Ectodermal cell (in vitro differentiated cells): ENCODE results near the gene SCD5.

Experiments
- H3K27ac ChIP-seq: 2 replicates; pipeline ENCODE4 v1.7.0; 2013; ENCODE audit warnings: mild to moderate bottlenecking, low read depth, low read length; ENCODE audit not compliant: insufficient read depth, poor library complexity, severe bottlenecking
- H3K27me3 ChIP-seq: 2 replicates; pipeline ENCODE4 v1.7.0; 2013; ENCODE audit warnings: mild to moderate bottlenecking, low read length; ENCODE audit not compliant: insufficient read depth, control insufficient read depth, poor library complexity, severe bottlenecking
- H3K36me3 ChIP-seq: one replicate; pipeline ENCODE4 v1.7.0; 2013; ENCODE audit warnings: low read length; ENCODE audit not compliant: control insufficient read depth, insufficient read depth
- H3K4me1 ChIP-seq: one replicate; pipeline ENCODE4 v1.7.0; 2013; ENCODE audit warnings: low read length; ENCODE audit not compliant: control insufficient read depth, insufficient read depth
- H3K4me3 ChIP-seq: 2 replicates; pipeline ENCODE4 v1.7.0; 2013; ENCODE audit warnings: low read depth, low read length, control low read depth; ENCODE audit not compliant: insufficient read depth
- H3K9me3 ChIP-seq: 2 replicates; pipeline ENCODE4 v1.7.0; 2013; ENCODE audit warnings: mild to moderate bottlenecking, low read length, moderate library complexity; ENCODE audit not compliant: control insufficient read depth
- WGBS, 2 experiments: methylation state at CpG; one replicate each; pipeline ENCODE4 v1.1.7; 2013; ENCODE audit warnings: missing lambda C conversion rate in 2 of 2; 5-methylcytosine and 5-hydroxymethylcytosine counted together

SCD5 gene

GRCh38 chr4:82661181-82661992 is 137.2 kb downstream of the SCD5 start:
- H3K27ac ChIP-seq, result no peak overlapping the region
- H3K27me3 ChIP-seq, result no peaks in the 10 kb centered on the region
- H3K4me1 ChIP-seq, result no peaks in the 10 kb centered on the region
- WGBS, 2 experiments, result 91 to 94% methylated on average over 4 to 6 of the region's 6 CpGs
- H3K4me3 ChIP-seq, result no peak overlapping the region
- no peaks in the 10 kb centered on the region for H3K9me3 ChIP-seq
- no peaks in the 10 kb centered on the region for H3K36me3 ChIP-seq

- H3K36me3 ChIP-seq, result no peaks in the 10 kb centered on the region
- H3K4me3 ChIP-seq, result no peak overlapping the region
- no peak overlapping the region for H3K27ac ChIP-seq
- 79 to 80% methylated on average over 3 of the region's 4 CpGs for WGBS, 2 experiments
- no peaks in the 10 kb centered on the region for H3K4me1 ChIP-seq
- H3K9me3 ChIP-seq, result no peaks in the 10 kb centered on the region
- no peaks in the 10 kb centered on the region for H3K27me3 ChIP-seq
Measured at GRCh38 chr4:82652062-82652461, 146.5 kb downstream of the SCD5 start.

- Histone ChIP-seq H3K27me3 (no peaks in the 10 kb centered on the region), H3K9me3 (no peaks in the 10 kb centered on the region), H3K4me1 (no peaks in the 10 kb centered on the region), H3K36me3 (no peaks in the 10 kb centered on the region), H3K4me3 (no peak overlapping the region), H3K27ac (no peak overlapping the region)
Measured at GRCh38 chr4:82650868-82651267, 147.7 kb downstream of the SCD5 start.

DNA sequence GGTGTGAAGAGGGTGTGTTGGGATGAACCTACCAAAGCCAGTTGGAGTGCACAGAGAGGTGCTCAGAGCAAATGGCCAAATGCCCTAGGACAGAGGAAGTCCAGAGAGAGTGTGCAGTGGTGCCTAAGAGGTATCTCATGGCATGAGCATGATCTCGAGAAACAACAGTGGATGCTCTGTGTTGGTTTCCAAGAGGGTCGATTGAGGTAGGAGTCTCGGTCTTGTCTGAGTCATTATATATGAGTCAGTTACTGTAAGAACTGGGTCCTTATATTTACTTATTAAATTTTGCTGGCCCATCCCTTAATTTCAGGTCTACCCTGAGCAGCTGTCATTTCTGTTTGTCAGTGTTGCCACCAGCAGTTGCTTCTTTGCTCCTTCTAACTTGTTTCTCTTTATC is 150.2 kb downstream of the SCD5 start:
- no peak overlapping the region for H3K4me3 ChIP-seq
- H3K4me1 ChIP-seq, result no peaks in the 10 kb centered on the region
- H3K27ac ChIP-seq, result no peak overlapping the region
- no peaks in the 10 kb centered on the region for H3K27me3 ChIP-seq
- 57 to 61% methylated on average over 3 of the region's 3 CpGs for WGBS, 2 experiments
- H3K9me3 ChIP-seq, result no peaks in the 10 kb centered on the region
- no peaks in the 10 kb centered on the region for H3K36me3 ChIP-seq

DNA sequence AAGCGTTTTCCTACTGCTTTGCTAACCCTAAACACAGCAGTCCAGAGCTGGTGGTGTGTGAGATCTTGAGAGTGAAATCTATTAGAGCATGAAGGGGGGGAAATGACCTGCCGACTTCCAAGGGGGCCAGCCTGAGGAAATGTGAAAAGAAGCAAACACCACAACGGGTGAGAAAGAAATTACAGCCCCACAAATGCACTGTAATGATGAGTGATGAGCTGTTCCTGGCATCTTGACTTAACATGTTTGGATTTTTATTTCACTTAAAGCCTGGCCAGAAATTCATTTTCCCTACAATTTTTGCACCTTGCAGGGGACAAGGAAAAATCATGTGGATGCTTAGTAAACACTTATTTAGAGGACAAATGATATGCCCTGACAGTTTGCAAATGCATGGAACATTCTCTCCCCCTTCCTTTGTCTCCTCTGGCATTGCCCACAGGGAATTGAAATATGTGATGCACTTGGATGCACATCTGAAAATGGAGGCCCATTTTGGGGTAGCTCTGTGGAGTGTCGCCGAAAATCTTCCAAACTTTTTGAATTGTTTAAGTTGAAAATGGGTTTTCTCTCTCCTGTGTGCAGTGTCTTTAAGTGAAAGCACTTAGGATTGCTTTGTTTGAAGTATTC is 152.5 kb downstream of the SCD5 start:
- Histone ChIP-seq H3K27ac (no peak overlapping the region), H3K36me3 (no peaks in the 10 kb centered on the region), H3K9me3 (no peaks in the 10 kb centered on the region), H3K4me3 (no peak overlapping the region), H3K27me3 (no peaks in the 10 kb centered on the region), H3K4me1 (no peaks in the 10 kb centered on the region)
- 89 to 91% methylated on average over 5 of the region's 5 CpGs for WGBS, 2 experiments

DNA sequence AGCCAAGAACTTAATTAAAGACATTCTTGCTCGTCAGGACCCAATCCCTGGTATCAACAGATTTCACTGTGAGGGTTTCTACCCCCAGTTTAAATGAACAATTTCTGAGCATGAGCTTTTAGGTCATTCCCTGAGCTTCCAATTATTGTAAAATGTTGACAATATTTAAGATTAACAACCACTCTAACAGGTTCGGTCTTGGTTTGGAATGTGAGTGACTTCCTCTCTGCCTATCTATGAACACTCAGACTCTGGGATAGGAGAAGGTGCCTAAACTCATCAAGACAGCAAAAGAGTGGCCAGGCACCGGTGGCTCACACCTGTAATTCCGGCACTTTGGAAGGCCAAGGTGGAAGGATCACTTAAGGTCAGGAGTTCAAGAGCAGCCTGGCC is 153.9 kb downstream of the SCD5 start:
- WGBS, 2 experiments, result 73 to 74% methylated on average over 4 of the region's 4 CpGs

GRCh38 chr4:82643994-82644733 is 154.4 kb downstream of the SCD5 start:
- 91 to 93% methylated on average over 5 of the region's 5 CpGs for WGBS, 2 experiments
- Histone ChIP-seq H3K27ac (no peak overlapping the region), H3K9me3 (no peaks in the 10 kb centered on the region), H3K4me1 (no peaks in the 10 kb centered on the region), H3K4me3 (no peak overlapping the region), H3K36me3 (no peaks in the 10 kb centered on the region), H3K27me3 (no peaks in the 10 kb centered on the region)

More for the DNA sequence above, 153.9 kb downstream of the SCD5 start:
- no peaks in the 10 kb centered on the region for H3K4me1 ChIP-seq
- H3K36me3 ChIP-seq, result no peaks in the 10 kb centered on the region
- no peak overlapping the region for H3K27ac ChIP-seq
- H3K27me3 ChIP-seq, result no peaks in the 10 kb centered on the region
- no peaks in the 10 kb centered on the region for H3K9me3 ChIP-seq
- no peak overlapping the region for H3K4me3 ChIP-seq

DNA sequence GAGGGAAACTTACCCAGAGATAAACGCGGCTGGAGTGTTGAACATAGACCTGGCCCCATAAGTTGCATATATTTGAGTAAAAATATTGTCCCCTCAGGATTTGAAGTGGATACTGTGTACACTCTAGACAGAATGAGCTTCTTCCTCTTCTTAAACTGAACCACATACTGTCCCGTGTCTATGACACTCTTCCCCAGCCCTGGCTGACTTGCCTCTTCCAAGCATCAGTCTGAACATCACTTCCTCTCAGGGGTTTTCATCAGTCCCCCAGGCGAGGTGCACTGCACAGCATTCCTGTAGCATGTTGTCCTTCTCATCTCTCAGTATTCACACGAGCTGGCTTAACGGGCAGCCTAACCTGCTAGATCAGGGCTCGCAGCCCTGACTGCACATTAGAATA is 156.3 kb downstream of the SCD5 start:
- Histone ChIP-seq H3K4me1 (no peaks in the 10 kb centered on the region), H3K4me3 (no peak overlapping the region), H3K27ac (no peak overlapping the region), H3K9me3 (no peaks in the 10 kb centered on the region), H3K27me3 (no peaks in the 10 kb centered on the region), H3K36me3 (no peaks in the 10 kb centered on the region)
- WGBS, 2 experiments, result 83 to 87% methylated on average over 7 of the region's 7 CpGs

DNA sequence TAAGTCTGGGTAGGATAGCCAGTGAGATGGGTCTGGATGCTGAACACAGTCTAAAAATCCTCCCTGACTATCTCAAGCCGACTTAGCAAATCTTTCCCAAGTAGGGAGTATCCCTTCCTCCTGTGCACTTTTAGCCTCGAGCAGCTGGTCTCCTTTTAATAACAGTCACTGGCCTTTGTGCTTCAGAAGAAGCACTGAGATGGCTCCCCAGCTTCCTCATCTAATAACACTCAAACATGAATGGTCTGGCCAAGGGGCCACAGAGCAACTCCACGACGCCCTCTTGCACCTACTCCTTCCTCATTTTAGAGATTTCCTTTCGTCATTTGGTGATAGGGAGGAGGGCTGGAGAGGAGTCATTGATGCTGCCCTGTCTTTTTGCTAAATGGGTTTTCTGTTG is 158.1 kb downstream of the SCD5 start:
- H3K36me3 ChIP-seq, result no peaks in the 10 kb centered on the region
- 85 to 87% methylated on average over 4 to 5 of the region's 5 CpGs for WGBS, 2 experiments

GRCh38 chr4:82639971-82640370 is 158.6 kb downstream of the SCD5 start:
- WGBS, 2 experiments, result 94% methylated on average over 8 of the region's 8 CpGs
- Histone ChIP-seq H3K36me3 (no peaks in the 10 kb centered on the region), H3K27ac (no peak overlapping the region)

More for the DNA sequence above, 158.1 kb downstream of the SCD5 start:
- Histone ChIP-seq H3K4me3 (no peak overlapping the region), H3K27ac (no peak overlapping the region), H3K9me3 (no peaks in the 10 kb centered on the region), H3K4me1 (no peaks in the 10 kb centered on the region), H3K27me3 (no peaks in the 10 kb centered on the region)

More at GRCh38 chr4:82639971-82640370, 158.6 kb downstream of the SCD5 start:
- Histone ChIP-seq H3K4me3 (no peak overlapping the region), H3K9me3 (no peaks in the 10 kb centered on the region), H3K4me1 (no peaks in the 10 kb centered on the region), H3K27me3 (no peaks in the 10 kb centered on the region)
